ENCODE data around the gene C19orf38.
"Not testable (repeated sequence)": the region's sequence is repeated elsewhere in the genome, so short reads cannot be mapped to it uniquely, and the experiment has no call there.

Gene C19orf38

GRCh38 chr19:10823690-10824089 is 24.5 kb upstream of the C19orf38 start:
- DNase-seq, result no peak

DNA sequence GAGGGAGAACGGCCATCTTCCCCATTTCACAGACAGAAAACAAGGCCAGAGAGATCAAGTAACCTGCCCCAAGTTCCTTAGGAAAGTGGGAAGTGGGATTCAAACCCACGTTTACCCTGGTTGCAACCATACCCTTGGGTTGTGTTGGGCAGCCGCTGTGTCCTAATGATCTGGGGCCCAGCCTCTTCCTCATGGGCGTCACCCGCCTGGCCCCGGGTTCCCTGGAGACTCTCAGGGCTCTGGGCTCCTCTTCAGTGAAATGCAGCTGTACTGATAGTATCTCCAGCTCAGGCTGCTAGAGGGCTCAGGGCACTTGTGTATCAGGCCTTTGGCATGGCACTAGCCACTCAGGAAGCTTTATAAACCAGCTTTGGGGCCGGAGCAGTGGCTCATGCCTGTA is 22.0 kb upstream of the C19orf38 start:
- DNase-seq, result no peak

DNA sequence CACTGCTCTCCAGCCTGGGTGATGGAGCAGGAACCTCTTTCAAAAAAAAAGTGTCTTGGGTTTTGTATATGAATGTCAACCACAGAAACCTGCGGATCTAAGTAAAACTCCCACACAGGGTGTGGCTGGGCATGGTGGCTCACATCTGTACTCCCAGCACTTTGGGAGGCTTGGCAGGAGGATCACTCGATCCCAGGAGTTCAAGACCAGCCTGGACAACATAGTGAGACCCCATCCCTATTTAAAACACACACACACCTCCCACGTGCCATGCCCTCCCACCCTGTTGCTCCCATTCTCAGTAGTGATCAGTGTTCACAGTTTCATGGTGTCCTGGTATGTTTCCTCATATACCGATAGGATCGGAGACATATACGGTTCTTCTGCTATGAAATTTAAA is 21.4 kb upstream of the C19orf38 start:
- DNase-seq, result no peak

DNA sequence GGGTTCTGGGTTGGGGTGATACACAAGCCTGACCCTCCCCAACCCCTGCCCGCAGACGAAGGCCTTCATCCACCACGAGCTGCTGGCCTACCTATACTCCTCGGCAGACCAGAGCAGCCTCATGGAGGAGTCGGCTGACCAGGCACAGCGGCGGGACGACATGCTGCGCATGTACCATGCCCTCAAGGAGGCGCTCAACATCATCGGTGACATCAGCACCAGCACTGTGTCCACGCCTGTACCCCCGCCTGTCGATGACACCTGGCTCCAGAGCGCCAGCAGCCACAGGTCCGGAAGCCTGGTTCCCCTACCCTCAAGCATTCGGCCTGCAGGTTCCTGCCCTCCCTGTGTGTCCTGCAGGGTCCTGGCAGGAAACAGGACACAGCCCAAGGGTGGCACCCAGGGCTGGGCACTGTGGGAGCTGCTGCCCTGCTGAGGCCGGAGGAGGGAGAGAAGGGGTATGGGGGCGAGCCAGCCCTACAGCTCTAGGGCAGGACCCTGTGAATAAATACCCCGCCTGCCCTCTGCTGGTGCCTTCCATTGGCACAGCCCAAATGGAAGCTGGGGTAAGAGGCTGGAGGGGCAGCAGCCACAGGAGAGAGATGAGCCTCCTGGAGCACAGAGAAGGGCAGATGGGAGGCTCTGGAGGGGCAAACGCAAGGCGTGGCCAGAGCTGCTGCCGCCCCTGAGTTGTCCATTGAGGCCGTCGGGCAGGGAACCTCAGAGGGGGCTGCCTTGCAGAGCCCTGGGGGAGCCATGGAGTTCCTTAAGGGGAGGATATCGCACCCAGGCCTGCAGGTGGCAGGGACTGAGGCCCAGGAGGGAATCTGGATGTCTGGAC is 19.0 kb upstream of the C19orf38 start:
- no peak for DNase-seq

DNA sequence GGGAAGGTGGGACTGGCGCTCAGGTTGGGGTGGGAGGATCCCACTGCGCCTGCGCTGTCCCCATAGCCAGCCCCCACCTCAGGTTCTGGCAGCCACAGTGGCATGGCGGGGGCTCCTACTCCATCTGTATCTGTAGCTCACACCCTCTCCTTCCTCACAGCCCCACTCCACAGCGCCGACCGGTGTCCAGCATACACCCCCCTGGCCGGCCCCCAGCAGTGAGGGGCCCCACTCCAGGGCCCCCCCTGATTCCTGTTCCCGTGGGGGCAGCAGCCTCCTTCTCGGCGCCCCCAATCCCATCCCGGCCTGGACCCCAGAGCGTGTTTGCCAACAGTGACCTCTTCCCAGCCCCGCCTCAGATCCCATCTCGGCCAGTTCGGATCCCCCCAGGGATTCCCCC is 18.2 kb upstream of the C19orf38 start:
- no peak for DNase-seq

DNA sequence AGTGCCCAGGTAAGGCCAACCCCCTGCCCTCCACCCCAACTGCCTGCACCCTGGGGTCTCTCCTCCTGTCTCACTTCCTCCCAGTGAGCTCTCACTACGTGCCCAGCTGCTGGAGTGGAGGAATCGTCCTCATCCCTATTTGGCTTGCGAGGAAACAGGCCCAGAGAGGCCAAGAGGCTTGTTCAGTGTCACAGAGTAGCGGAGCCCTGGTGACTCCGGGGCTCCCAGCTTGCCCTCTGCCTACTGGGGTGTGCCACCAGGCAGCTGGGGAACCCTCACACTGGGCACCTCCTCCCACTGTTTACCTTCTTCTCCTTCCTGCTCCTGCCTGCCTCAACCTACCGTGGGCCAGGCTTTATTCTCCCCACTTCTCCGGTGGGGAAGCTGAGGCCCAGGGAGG is 17.8 kb upstream of the C19orf38 start:
- DNase-seq, result no peak

GRCh38 chr19:10830931-10831779 is 17.1 kb upstream of the C19orf38 start:
- no peak for DNase-seq

- no peak for DNase-seq
Measured at GRCh38 chr19:10831987-10832938, 16.0 kb upstream of the C19orf38 start.

DNA sequence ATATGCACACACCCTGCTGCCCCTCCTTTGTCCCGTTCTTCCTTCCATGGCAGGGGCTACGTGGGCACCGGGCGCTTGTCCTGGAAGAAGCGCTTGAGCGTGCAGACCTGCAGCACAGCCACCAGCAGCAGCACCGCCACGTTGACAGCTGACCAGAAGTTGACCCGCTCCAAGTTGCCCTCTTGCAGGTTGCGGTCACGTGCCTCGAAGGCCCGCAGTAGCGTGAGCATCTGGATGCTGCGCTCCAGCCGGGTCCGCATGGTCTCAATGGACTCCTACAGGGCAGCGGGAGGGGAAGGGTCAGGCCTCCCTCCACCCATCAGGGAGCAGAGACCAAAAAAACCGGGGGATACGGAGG is 15.3 kb upstream of the C19orf38 start:
- no peak for DNase-seq

- DNase-seq, result no peak
Measured at GRCh38 chr19:10835089-10835753, 13.0 kb upstream of the C19orf38 start.

GRCh38 chr19:10835754-10836478 is 12.3 kb upstream of the C19orf38 start, which contains the start of gene TMED1:
Gene TMED1 (minus strand): TSS chr19:10836212. CDS start chr19:10836191, 21 bp downstream.
- peak; percentile 90 to 97 (median 96) for DNase-seq

- peak; percentile 52 to 92 (median 66) for DNase-seq
Measured at GRCh38 chr19:10836479-10837330, 11.5 kb upstream of the C19orf38 start.

DNA sequence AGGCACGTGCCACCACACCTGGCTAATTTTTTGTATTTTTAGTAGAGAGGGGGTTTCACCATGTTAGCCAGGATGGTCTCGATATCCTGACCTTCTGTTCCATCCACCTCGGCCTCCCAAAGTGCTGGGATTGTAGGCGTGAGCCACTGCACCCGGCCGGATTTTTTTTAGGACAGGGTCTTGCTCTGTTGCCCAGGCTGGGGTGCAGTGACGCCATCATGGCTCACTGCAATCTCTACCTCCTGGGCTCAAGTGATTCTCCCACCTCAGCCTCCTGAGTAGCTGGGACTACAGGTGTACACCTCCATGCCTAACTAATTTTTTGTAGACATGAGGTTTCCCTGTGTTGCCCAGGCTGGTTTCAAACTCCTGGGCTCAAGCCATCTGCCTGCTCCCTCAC is 10.6 kb upstream of the C19orf38 start:
- DNase-seq, result not testable (repeated sequence)

GRCh38 chr19:10838377-10838776 is 9.8 kb upstream of the C19orf38 start:
- DNase-seq, result no peak

- DNase-seq, result no peak
Measured at GRCh38 chr19:10839114-10840050, 8.8 kb upstream of the C19orf38 start.

GRCh38 chr19:10842788-10843187 is 5.4 kb upstream of the C19orf38 start:
- DNase-seq, result no peak

- no peak for DNase-seq
Measured at GRCh38 chr19:10846500-10847202, 1.6 kb upstream of the C19orf38 start.

GRCh38 chr19:10850631-10851030 is 2.4 kb downstream of the C19orf38 start:
- no peak for DNase-seq

Data from T-helper 1 cell (primary cell).